VCaP (cell line): ENCODE results near the gene ADAMTS12.

ENCODE experiments used
- H3K27ac ChIP-seq: fragments of 450-650 bp; 2 replicates; pipeline ENCODE4 v1.5.1; 2017
- CTCF ChIP-seq: fragments of 450-650 bp; conservative IDR thresholded peaks from 2 replicates; pipeline ENCODE4 v1.5.1; 2017; ENCODE audit warnings: mild to moderate bottlenecking, moderate library complexity

ADAMTS12 gene

DNA sequence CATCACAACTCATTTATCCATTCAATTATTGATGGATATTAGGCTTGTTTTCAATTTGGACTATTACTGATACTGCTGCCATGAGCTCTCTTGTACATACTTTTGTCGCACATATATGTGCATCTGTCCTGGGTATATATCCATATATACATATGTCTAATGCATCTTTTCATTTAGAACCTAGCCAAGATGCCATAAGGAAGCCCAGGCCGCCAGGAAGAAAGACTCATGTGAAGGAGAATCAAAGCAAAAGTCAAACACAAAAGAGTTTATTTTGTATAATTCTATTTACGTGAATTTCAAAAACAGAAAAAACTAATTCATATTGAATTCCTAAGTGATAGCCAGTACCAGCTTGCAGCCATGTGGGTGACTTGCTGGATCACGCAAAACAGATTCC is 79.0 kb downstream of the ADAMTS12 start:
- H3K27ac ChIP-seq: no peak overlapping the region
- TF ChIP-seq CTCF: no peak

- no peak overlapping the region for H3K27ac ChIP-seq
- no peak for TF ChIP-seq CTCF
Measured at GRCh38 chr5:33810491-33811120, 81.2 kb downstream of the ADAMTS12 start.

- no peak overlapping the region for H3K27ac ChIP-seq
- no peak for TF ChIP-seq CTCF
Measured at GRCh38 chr5:33809936-33810335, 81.9 kb downstream of the ADAMTS12 start.

GRCh38 chr5:33808699-33809098 is 83.1 kb downstream of the ADAMTS12 start:
- no peak overlapping the region for H3K27ac ChIP-seq
- no peak for TF ChIP-seq CTCF

- H3K27ac ChIP-seq: no peak overlapping the region
- no peak for TF ChIP-seq CTCF
Measured at GRCh38 chr5:33807771-33808170, 84.0 kb downstream of the ADAMTS12 start.

GRCh38 chr5:33806738-33807442 is 84.9 kb downstream of the ADAMTS12 start:
- TF ChIP-seq CTCF: no peak
- H3K27ac ChIP-seq: no peak overlapping the region

GRCh38 chr5:33801292-33801691 is 90.5 kb downstream of the ADAMTS12 start:
- H3K27ac ChIP-seq: no peak overlapping the region
- TF ChIP-seq CTCF: no peak
